HUES48 (cell line): Measurements from ENCODE around the gene ASIC4.

Experiments
- H3K27ac ChIP-seq: one replicate; pipeline ENCODE4 v1.7.0; 2013; ENCODE audit warnings: low read depth, low read length, inconsistent platforms
- H3K27me3 ChIP-seq: 2 replicates; pipeline ENCODE4 v1.6.1; 2013; ENCODE audit warnings: mild to moderate bottlenecking, low read length; ENCODE audit not compliant: control insufficient read depth, insufficient read depth
- H3K36me3 ChIP-seq: 2 replicates; pipeline ENCODE4 v1.6.1; 2013; ENCODE audit warnings: low read length; ENCODE audit not compliant: control insufficient read depth, insufficient read depth
- H3K4me1 ChIP-seq: 2 replicates; pipeline ENCODE4 v1.6.1; 2013; ENCODE audit warnings: mild to moderate bottlenecking, low read length; ENCODE audit not compliant: control insufficient read depth, insufficient read depth
- H3K4me3 ChIP-seq: 2 replicates; pipeline ENCODE4 v1.5.1; 2013; ENCODE audit warnings: mild to moderate bottlenecking, low read depth, low read length
- H3K9ac ChIP-seq: 2 replicates; pipeline ENCODE4 v1.6.1; 2013; ENCODE audit warnings: mild to moderate bottlenecking, low read depth, low read length, moderate library complexity
- H3K9me3 ChIP-seq: 2 replicates; pipeline ENCODE4 v1.6.1; 2013; ENCODE audit warnings: low read length; ENCODE audit not compliant: control insufficient read depth, insufficient read depth

Gene ASIC4

DNA sequence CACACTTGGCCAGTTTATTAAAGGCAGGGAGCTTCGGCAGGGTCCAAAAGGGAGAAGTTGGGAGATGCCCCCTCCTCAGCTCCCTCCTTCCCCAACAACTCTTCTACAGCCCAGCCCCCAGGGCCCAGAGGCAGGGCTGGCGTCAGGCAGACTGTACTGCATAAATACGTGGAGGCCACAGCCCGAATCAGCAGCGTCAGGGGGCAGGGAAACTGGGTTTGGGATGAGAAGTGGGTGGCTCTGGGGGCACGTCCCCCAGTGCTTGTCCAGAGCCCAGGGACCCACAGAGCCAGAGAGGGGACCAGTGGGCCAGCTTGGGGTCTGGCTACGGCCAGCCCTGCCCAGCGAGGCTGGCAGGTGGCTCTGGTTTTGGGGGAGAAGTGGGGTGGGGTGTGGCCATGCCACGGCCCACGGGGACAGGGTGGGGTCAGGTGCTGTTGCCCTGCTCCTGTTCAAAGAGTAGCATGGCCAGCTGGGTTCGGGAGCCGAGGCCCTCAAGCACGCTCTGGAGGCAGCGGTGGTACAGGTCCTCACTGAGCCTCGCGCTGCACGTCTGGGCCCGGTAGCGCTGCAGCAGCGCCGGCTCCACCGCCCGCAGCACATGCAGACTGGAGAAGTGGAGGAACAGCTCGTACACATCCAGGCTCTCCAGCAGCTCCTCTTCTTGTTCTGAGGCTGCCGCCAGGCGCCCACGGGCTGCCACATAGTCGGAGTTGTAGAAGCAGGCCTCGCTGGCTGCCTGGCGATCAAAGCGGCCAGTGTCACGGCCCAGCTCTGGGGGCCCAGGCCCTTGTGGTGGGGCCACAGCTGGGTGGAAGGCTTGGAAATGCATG is 24.9 kb downstream of the ASIC4 start:
- H3K9me3 ChIP-seq, result no peaks in the 10 kb centered on the region
- peaks cover 29% of the 10 kb centered on the region for H3K36me3 ChIP-seq
- H3K9ac ChIP-seq, result no peak overlapping the region
- H3K4me1 ChIP-seq, result peaks cover 29% of the 10 kb centered on the region
- no peak overlapping the region for H3K4me3 ChIP-seq
- H3K27ac ChIP-seq, result peak overlapping the region; percentile 37
- H3K27me3 ChIP-seq, result peaks cover 6% of the 10 kb centered on the region; the same call in 1 of the 2 replicates

DNA sequence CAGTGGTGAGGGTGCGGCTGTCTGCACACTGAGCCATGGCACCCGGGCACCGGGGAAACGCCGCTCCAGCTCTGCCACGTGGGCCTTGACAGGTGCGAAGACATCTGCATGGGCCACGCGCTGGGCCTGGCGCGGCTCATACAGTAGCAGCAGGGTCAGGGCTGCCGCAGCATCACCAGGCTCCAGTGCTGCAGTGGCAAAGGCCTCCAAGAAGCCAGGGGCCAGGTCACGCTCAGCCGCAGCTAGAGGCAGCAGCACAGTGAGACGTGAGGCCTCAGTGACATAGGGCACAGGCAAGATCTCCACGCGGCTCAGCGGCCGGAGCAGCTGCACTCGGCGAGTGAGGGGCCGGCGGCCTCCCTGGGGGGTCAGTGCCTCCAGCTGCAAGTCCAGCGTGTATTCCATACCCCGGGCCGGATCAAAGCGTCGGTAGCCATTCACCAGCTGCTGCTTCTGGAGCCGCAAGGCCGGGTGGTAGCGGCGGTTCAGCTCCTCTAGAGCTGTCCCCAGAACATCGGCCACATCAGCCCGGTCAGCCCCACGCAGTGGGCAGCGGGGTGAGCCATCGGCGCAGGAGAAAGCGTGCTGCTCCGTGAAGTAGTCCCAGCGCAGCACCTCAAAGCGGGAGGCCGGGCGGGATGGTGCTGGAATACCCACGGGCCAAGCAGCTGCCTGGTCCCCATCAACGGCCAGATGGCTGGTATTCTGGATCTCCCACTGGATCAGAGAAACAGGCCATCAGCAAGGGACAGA is 25.8 kb downstream of the ASIC4 start:
- H3K9ac ChIP-seq, result no peak overlapping the region
- no peak overlapping the region for H3K27ac ChIP-seq
- H3K4me3 ChIP-seq, result no peak overlapping the region
- peaks cover 33% of the 10 kb centered on the region for H3K4me1 ChIP-seq
- H3K9me3 ChIP-seq, result no peaks in the 10 kb centered on the region
- H3K27me3 ChIP-seq, result peaks cover 9% of the 10 kb centered on the region
- peaks cover 29% of the 10 kb centered on the region for H3K36me3 ChIP-seq

DNA sequence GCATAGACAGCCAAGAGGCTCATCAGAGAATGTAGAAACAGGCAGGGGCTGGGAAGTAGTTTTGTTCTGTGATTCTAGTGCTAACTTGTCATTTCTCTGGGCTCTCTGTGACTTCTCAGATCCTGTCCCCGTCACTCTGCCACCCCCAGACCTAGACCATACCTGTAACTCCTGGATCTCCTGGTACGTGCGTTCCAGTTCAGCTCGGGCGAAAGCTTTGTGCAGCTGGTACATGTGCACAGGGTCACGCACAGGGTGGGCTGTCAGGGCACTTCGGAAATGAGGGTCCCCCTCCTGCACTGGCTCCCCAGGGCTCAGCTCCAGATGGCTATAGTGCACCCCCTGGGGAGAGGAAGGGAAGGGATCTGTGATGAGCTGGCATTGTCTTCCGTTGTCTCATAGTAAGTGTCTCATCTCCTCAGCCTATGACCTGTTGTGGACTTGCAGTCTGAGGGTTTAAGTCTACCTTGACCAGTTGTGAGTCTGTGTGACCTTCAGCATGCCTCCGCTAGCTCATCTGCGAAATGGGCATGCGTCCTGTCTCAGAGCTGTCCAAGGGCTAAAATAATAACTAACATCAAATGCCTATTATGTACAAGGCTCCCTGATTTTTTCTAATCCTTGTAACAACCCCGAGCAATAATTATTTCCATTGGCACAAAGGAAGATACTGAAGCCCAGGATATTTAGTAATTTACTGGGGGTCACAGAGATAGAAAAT is 26.7 kb downstream of the ASIC4 start:
- Histone ChIP-seq H3K9ac (no peak overlapping the region), H3K36me3 (peaks cover 29% of the 10 kb centered on the region), H3K9me3 (no peaks in the 10 kb centered on the region), H3K4me1 (peaks cover 33% of the 10 kb centered on the region), H3K4me3 (no peak overlapping the region), H3K27ac (no peak overlapping the region), H3K27me3 (peaks cover 9% of the 10 kb centered on the region)

DNA sequence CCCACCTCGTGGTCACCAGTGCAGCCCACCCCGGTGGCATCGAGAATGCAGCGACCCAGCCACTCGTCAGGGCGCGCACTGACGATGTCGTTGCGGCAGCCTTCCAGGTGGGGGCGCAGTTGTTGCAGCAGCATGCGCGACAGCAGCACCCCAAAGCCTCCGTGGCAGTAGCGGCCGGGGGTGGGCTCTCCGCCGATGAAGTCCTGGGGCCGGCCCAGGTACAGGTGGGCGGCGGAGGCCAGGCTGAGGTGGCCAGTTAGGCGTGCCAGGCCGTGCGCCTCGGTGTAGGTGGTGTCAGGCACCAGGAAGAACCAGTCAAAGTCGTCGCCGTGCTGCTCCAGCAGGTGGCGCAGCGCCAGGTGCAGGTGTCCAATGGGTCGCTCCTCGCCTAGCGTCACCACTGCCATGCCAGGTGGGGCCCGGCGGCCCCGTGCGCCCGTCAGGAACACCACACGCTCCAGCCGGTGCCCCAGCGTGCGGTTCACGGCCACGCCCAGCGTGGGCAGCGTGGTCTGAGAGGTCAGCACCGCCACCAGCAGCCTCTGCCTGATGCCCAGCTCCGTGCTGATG is 27.4 kb downstream of the ASIC4 start:
- H3K9ac ChIP-seq, result no peak overlapping the region
- no peak overlapping the region for H3K27ac ChIP-seq
- H3K4me3 ChIP-seq, result peak overlapping the region; percentile 89
- H3K4me1 ChIP-seq, result peaks cover 33% of the 10 kb centered on the region
- no peaks in the 10 kb centered on the region for H3K9me3 ChIP-seq
- H3K36me3 ChIP-seq, result peaks cover 29% of the 10 kb centered on the region
- H3K27me3 ChIP-seq, result peaks cover 9% of the 10 kb centered on the region

DNA sequence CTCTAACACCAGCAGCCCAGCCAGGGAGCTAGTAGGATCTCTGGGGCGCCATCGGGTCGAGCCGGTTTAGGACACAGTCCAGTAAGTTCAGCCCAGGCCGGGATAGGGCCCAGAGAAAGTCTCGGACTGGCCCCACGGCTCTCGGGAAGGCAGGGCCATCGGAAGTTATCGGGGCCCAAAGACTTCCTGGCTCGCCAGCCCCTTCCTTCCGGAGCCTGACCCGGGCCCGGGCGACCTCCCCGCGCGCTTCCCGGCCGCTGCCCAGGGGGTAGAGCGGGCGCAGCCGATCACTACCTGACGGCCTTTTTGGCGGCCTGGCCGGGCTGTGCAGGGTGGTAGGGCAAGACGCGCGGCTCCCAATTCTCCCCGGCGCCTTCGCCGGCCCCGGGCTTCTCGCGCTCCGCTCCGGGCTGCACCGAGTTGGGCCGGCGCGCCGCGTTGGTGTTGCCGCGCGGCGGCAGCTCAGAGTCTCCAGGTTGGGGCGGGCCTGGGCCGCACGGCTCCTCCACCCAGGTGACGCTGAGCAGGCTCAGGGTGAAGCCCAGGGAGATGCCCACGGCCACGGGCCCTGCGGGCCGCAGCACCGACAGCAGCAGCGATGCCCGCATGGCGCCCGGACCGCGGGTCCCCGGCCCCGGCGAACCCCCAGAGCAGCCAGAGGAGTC is 28.8 kb downstream of the ASIC4 start:
- Histone ChIP-seq H3K36me3 (peaks cover 34% of the 10 kb centered on the region), H3K27me3 (peaks cover 9% of the 10 kb centered on the region), H3K4me3 (peak overlapping the region; percentile 89), H3K9ac (peak overlapping the region; percentile 71), H3K9me3 (no peaks in the 10 kb centered on the region), H3K27ac (peak overlapping the region; percentile 85), H3K4me1 (peaks cover 20% of the 10 kb centered on the region)

DNA sequence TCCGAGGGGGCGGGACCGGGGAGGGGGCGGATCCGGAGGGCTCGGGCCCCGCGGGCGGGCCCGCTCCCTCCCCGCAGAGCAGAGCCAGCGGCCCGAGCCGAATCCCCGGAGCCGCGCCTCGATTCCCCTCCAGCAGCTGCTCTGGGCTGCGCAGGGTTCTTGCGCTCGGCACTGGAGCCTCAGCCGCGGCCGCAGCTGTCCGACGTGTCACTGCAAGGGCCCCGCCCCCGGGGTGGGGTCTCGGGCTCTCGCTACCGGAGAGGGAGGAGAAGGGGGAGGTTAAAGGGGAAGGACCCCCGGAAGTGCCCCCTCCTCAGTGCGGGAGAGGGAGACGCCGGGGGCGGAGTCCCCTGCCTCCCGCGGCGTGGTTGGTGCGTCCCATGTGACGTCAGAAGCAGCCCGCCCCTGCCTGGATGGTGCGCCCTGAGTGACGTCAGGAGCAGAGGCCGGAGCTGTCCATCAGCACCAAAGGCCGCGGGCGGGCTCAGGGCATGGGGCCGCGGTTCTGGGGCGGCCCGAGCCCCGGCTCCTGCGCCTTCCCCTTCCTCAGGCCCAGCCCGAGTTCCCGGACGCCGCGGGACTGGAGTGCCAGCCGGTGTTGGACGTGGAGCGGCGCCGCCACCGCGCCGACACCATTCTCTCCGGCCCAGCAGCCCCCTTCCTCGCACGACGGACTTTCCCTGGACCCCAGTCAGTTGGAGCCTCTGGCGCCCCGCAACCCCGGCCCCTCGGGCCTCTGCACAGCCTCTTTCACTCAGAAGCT is 29.5 kb downstream of the ASIC4 start, which contains the start of the genes CHPF and TMEM198:
Gene CHPF (minus strand): TSS at position 214 of the 763 bp plus-strand sequence. CDS start 271 bp downstream, outside the sequence.
Gene TMEM198 (plus strand): TSS at position 433 of the 763 bp plus-strand sequence. CDS start 700 bp downstream, outside the sequence.
- Histone ChIP-seq H3K4me3 (peak within 1 kb of the TSS; percentile 89), H3K27me3 (peaks cover 9% of the 10 kb centered on the region), H3K36me3 (peaks cover 33% of the 10 kb centered on the region), H3K27ac (peak within 1 kb of the TSS; percentile 85), H3K9ac (peak within 1 kb of the TSS; percentile 71), H3K4me1 (peaks cover 14% of the 10 kb centered on the region), H3K9me3 (no peaks in the 10 kb centered on the region)

DNA sequence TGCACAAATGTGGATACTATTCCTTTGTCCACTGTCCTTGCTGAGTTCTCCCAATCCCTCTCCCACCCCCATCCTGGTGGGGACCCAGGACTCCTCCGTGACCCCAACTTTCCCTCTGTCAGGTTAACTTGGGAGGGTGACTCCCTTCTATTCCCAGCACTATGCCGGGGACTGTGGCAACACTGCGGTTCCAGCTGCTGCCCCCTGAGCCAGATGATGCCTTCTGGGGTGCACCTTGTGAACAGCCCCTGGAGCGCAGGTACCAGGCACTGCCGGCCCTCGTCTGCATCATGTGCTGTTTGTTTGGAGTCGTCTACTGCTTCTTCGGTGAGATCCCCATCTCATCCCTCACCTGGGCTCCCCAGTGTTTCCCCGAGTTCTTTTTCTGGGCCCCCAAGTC is 30.3 kb downstream of the ASIC4 start:
- Histone ChIP-seq H3K9me3 (no peaks in the 10 kb centered on the region), H3K9ac (peak overlapping the region; percentile 42; the same call in 1 of the 2 replicates), H3K4me3 (peak overlapping the region; percentile 89), H3K4me1 (peaks cover 11% of the 10 kb centered on the region; the same call in 1 of the 2 replicates), H3K36me3 (peaks cover 32% of the 10 kb centered on the region), H3K27me3 (peaks cover 9% of the 10 kb centered on the region), H3K27ac (no peak overlapping the region)

DNA sequence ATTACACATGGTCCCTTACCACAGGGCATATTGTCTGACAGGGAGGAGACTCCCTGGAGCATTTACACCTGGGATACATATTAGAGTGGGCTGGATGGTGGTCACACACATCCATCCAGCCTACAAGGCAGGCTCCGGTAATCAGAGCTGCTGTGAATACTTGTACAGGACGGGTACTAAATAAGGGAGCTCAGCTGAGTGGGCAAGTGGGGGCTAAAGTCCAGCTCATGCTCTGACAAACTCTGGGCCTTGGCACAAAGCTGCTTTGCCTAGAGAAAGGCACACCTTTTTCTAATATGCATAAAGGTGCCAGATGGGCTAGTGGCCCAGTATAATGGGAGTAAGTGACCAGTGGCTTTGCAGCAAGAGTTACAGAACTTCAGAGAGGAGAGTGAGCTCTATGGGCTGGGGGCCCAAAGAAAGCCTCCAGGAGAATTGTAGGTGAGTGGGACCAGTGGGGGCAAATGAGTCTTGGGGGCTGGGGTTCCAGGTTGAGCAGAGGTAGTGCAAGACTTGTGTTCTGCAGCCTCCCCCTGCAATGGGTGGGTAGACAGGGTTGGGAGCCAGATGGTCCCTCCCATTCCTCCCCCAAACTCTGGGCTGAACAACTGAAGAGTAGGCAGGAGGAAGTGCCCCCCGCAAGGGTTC is 31.1 kb downstream of the ASIC4 start:
- peaks cover 10% of the 10 kb centered on the region for H3K27me3 ChIP-seq
- no peak overlapping the region for H3K27ac ChIP-seq
- H3K4me1 ChIP-seq, result peaks cover 11% of the 10 kb centered on the region; the same call in 1 of the 2 replicates
- H3K9me3 ChIP-seq, result no peaks in the 10 kb centered on the region
- H3K4me3 ChIP-seq, result no peak overlapping the region
- no peak overlapping the region for H3K9ac ChIP-seq
- peaks cover 28% of the 10 kb centered on the region for H3K36me3 ChIP-seq

DNA sequence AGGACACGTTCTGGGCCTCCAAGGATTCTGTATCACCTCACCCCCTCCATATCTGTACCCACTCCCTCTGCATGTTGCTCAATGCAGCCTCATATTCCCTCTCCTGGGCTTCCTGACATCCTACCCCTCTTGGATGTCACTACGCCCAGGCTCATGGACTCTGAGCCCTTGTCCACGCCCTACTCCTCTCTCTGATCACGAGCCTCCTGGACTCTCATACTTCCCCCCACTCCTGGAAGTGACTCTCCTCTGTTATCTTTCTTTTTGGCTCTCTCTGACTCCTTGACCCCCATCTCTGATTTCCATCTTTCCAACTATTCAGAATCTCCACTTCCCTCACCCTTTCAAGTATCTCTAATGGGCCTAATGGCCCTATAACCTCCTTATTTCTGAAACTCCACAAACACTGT is 31.7 kb downstream of the ASIC4 start:
- Histone ChIP-seq H3K4me1 (peaks cover 12% of the 10 kb centered on the region; the same call in 1 of the 2 replicates), H3K9ac (no peak overlapping the region), H3K4me3 (no peak overlapping the region), H3K27me3 (peaks cover 13% of the 10 kb centered on the region), H3K27ac (no peak overlapping the region), H3K9me3 (no peaks in the 10 kb centered on the region), H3K36me3 (peaks cover 22% of the 10 kb centered on the region)
